GM19324 (cell line): Measurements from ENCODE around the gene DGKG.

ENCODE experiments used
- ATAC-seq: cut with Tn5 transposase; IDR thresholded peaks from one replicate; pipeline ENCODE4 v1.9.1; 2021; ENCODE audit warnings: mild to moderate bottlenecking, moderate library complexity; ENCODE audit not compliant: unreplicated experiment, low FRiP score

The DGKG gene

GRCh38 chr3:186181901-186182300, 180.1 kb downstream of the DGKG start:
- no peak for ATAC-seq

DNA sequence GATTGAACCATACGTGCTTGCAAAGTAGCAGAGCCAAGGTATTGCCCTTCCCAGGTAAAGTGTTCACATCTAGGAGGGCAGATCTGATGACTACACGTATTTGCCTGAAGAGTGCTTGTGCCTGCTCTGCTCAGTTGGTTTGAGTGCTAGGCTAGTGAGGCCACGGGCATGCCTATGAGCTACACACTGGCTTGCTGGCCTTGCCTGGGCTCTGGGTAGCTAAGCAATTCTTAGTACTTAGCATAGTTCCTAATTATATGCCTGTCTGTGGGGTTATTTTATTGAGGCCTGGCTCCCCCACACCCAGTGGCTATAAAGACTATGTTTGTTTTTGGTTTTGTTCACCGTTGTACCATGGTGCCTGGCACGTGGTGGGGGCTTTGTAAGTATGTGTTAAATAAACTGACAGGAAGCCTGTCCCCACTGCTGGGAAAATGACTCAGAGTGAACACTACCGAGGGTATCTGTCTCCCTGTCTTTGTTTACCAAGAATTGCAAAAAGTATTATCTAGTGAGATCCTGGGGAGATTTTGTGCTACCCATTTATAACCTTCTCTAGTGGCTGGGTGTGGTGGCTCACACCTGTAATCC, 181.0 kb downstream of the DGKG start:
- ATAC-seq, result no peak

DNA sequence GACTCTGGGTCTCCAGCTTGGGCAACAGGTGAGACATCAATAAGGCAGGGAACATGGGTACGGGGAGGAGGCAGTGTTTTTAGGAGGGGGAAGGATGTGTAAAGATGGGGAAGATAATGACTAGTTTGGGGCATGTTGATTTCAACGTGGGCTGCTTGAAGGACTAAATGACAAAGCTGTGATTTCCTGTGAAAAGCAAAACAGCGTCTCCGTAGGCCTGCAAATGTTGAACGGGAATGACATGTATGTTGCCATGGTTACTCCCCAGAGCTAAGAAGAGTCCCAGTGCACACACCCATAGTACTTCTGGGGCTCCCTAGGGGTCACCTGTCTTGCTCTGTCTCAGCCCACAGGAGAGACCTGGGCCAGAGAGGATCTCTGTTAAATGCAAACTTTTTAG, 181.9 kb downstream of the DGKG start:
- no peak for ATAC-seq

DNA sequence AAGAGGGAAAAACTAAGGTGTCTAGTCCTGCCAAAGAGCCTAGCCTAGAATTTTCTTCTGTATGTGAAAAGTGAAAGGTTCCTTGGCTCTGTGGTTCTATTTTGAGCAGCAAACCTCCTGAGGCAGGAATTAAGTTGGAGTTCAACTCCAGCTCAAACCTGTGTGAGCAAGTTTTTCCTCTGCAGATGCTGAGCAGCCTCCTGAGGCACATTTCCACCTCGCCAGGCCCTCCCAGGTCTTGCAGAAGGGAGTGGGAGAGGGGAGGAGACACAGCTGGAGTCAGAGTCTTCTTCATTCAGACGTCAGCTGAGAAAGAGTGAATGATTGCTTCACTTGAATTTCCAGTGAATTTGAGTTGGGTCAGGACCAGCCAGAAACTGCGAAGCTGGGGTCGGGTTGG, 183.6 kb downstream of the DGKG start:
- ATAC-seq, result no peak

DNA sequence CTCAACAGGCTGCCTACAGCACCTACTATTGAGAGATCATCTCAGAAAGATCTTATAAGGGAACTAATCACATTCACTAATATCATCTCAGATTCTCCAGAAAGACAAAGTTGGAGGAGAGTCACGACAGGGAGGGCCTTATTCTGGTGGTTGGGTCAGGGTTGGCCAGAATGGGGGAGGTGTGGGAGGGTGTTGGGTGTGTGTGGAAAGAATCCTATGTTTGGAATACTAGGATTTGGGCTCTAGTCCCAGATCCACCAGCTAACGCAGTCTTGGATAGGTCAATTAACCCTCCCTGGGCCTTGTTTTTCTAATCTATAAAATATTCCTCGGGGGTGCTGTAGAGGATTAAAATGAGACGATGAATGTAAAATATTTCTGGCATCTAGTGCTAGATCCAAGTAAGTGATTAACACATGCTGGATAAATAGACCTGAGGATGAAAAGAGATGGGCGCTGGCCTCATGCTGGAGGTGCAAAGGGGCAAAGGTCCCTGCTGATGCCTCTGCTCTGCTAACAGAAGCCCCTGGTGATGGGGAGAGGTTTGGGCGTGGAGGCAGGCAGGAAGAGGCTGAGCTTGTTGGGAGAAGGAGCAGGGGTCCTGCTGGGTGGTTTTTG, 185.6 kb downstream of the DGKG start:
- no peak for ATAC-seq

DNA sequence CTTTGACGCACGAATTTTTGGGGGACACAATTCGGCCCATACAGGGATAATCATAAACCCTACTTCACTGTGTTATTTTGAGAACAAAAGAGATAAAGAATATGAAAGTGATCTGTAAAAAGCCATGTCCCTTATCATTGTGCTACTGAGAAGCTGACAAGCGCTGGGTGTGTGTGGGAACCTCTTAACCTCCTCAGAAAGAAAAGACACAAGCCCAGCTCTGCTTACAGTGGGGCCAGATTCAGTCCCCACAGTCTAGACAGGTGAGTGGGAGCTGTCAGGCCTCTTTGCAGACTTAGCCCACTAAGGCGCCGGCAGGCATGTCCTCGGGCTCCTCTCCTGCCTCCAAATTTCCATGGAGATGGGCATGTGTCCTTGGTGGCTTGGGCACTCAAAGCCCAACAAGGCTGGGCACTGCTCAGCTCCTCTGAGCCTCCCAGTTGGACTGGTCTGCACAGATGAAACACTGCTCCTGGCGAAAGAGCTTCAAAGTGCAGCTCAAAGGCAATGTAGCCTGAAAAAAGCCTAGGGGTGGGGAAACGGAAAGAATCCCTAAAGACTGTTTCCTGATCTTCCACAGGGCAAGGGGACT, 188.7 kb downstream of the DGKG start:
- ATAC-seq, result no peak

- ATAC-seq, result no peak
Observed at GRCh38 chr3:186172353-186172752, 189.7 kb downstream of the DGKG start.

DNA sequence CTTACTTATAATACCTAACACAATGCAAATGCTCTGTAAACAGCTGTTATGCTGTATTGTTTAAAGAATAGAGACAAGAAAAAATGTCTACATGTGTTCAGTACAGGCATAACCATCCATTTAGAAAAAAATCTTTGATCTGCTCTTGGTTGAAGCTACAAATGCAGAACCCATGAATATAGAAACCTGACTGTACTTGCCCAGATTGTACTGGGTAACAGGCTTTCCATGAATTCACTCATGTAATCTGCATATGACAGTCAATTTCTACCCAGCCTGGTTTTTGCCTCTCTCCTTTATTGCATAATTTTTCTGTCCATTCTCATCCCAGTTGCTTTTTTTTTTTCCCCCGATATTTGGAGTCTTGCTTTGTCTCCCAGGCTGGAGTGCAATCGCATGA, 190.5 kb downstream of the DGKG start:
- no peak for ATAC-seq

DNA sequence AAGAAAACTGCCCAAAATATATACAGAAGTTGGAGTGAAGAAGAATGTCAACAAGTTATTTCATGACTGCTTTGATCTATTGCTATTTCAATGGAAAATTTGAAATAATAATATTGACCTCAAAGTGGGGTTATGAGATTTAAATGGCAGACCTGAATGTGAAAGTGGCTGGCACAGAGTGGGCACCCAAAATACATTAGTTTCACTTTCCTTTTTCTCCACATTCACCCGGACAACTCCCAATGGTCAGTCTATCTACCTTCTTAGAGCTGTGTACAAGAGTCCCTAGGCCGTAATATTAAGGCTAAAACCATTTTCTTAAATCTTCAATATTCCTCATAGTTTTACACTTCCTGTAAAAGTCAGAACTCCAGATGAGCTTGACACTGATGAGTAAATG, 191.5 kb downstream of the DGKG start:
- no peak for ATAC-seq

DNA sequence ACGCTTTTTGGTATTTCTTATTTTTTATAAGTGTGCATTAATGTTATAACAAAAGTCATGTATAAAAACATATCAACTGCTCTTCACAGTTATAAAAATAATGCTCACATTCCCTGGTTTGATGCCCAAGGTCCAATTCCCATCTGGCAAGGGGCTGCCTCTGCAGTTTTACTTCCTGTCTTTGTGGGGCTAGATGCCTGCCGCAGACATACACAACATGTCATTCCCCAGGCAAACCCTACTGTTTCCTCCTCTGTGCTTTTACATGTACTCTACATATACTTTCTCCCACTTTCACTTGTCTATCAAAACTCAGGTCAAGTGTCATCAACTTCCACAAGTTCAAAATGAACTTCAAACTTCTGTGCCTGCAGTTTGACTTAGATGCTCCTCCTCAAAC, 192.7 kb downstream of the DGKG start:
- ATAC-seq, result no peak

- ATAC-seq, result no peak
Observed at GRCh38 chr3:186168976-186169375, 193.1 kb downstream of the DGKG start.

DNA sequence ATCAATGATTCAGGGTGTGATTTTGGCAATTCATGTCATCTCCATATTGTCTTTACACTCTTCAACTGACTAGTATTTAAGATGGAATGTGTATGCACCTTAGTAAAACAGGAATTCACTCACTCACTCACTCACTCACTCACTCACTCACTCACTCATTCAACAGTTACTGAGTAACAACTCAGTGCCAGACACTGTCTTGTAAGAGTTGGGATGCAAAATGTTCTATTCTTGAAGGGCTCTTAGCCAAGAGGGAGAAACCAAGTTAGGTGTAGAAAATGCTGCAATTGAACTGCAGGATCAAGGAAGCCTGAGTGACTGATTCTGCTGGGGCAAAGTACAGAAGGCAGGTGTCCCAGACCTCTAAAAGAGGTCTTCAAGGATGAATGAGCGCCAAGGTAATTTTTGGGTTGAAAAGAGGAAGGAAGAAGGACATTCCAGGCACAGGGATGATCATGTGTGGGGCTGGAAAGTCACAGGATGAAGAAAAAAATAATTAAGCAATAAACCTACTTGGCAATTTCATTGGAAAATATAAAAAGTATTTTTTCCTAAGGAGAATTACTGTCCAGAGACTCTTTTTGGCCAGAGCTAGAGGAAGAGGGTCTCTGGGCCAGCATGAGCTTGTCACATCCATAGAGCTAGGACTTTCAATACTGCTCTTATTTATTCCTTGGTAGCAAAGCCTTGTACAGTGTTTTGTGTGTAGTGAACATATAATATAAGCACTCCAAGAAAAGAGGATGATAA, 194.2 kb downstream of the DGKG start:
- ATAC-seq, result no peak

DNA sequence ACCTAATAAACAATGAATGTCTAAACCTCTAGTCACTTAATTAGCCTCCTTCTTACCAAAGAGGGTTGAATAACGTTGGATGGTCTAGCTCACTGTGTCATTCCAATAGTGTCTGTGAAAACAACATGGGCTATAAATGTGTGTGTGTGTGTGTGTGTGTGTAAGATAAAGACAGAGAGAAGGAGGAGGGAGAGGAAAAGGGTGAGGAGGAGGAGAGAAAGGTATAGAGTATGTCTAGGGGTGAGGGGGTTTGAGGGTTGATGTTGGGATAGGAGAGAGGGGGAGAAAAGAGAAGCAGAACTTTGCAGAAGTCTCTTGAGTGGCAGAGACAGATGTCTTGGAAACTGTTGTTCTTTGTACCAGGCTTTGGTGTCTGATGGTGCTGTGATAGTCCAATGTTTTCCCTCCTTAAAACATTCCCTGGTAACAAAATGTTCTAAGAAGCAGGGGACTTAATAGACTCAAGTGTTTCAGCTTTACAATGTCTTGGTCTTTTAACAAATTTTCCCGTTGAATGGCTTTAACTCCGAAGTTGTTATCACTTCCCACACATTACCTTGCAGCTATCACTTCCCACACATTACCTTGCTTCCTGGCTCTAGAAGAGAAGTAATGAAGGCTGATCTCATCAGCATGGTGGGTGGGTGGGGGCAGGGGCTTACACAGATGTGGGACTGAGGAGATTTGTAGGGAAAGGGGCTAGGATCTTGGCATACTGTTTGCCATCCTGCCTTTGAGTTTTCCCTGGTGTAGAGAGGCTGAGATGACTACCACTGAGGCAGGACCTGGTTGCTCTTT, 195.3 kb downstream of the DGKG start:
- no peak for ATAC-seq

DNA sequence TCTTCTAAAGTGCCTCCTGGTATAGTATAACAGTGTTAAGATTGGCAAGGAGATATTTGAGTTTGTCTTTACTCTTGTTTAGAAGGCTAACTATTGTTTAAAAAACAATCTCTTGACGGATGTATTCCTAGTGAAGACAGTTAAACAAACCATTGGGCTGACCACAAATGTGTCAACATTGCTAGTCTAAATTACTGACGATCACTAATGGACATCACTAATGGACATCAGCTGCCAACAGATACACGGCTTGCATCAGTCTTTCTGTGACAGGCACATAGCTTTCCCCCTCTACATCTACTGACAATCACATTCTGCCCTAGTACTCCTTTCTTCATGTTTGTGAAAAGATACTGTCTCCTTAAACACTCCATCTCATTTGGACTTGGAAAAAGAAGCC, 196.0 kb downstream of the DGKG start:
- ATAC-seq, result no peak

- no peak for ATAC-seq
Observed at GRCh38 chr3:186165331-186165730, 196.7 kb downstream of the DGKG start.

GRCh38 chr3:186164696-186165095, 197.3 kb downstream of the DGKG start:
- no peak for ATAC-seq

DNA sequence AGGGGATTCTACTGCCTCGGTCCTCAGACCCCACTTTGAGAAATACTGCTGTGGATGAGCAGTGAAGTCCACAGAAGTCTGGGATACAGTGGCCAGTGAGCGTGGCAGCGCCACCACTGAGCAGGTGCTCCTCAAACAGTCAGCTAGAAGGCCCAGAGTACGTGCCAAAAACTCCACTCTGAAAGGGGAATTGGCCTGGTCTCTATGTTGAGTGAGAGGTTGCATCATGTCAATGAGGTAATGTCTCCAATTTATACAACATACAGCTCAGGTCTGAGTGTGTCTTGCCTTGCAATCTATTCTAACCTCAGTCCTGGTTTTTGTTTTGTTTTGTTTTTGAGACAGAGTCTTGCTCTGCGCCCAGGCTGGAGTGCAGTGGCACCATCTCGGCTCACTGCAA, 199.8 kb downstream of the DGKG start:
- ATAC-seq, result no peak

- ATAC-seq, result no peak
Observed at GRCh38 chr3:186160691-186161243, 201.3 kb downstream of the DGKG start.

DNA sequence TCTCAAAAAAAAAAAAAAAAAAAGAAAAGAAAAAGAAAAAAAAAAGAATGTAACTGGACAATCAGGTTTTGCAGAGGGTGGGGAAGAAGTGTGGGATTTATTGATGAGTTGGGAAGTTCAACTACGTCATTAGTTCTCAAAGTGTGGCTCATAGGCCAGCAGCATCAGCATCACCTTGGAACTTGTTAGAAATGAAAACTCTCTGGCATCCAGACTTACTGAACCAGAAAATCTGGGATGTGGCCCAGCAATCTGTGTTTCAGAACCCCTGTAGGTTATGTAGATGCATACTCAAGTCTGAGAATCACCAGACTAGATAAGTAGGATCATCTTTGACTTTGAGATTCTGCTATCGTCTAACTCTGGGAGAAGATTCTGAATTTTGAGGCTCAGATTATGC, 207.4 kb downstream of the DGKG start:
- no peak for ATAC-seq

DNA sequence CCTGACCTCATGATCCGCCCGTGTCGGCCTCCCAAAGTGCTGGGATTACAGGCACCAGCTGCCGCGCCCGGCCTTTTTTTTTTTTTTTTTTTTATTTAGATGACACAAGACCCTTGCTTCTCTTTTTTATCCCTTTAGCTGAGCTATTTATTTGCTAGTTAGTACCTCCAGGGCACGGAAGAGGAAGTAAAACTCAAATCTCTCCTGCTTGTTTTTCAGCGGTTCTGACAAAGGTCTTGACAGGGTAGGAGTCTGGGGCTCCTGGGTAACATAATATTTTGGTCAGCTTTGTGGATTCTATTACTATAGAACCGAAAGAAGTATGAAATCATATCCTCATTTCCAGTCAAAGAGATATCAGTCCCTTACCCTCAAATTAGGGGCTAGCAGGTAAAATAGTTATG, 209.1 kb downstream of the DGKG start:
- peak; percentile 80 for ATAC-seq
